HEK293 (cell line): Measurements from ENCODE around the gene KCTD19.

Experiments used
- CTCF ChIA-PET: fragments of 350-600 bp; formaldehyde crosslinking; extraction: SDS; loops from one replicate; lab custom pipeline; 2021; ENCODE audit warnings: antibody characterized with exemption; lab: Yijun Ruan, JAX
- POLR2A ChIA-PET: fragments of 300-600 bp; formaldehyde crosslinking; extraction: SDS; loops from one replicate; lab custom pipeline; 2020; ENCODE audit warnings: antibody characterized with exemption, inconsistent platforms; lab: Yijun Ruan, JAX
- H3K27ac ChIP-seq: fragments of 200-500 bp; sonication (Bioruptor generic); 2 replicates; pipeline ENCODE4 v1.5.1; 2014; ENCODE audit warnings: low read depth, low read length, control low read depth, inconsistent platforms; ENCODE audit errors: extremely low read depth
- H3K36me3 ChIP-seq, 2 experiments: fragments of 200-500 bp in 1 of 2; sonication (Bioruptor generic) in 1 of 2; 1 replicate in 1 of 2; 2 replicates in 1 of 2; pipeline ENCODE4 v1.5.1; 2014 to 2017; ENCODE audit warnings: inconsistent platforms in 2 of 2, low read length in 2 of 2; ENCODE audit not compliant: control insufficient read depth in 2 of 2, insufficient read depth in 1 of 2
- H3K4me1 ChIP-seq: fragments of 200-500 bp; sonication (Bioruptor generic); 2 replicates; pipeline ENCODE4 v1.5.1; 2014; ENCODE audit warnings: mild to moderate bottlenecking, low read length, inconsistent platforms; ENCODE audit not compliant: control insufficient read depth, insufficient read depth
- H3K4me3 ChIP-seq: 2 replicates; pipeline ENCODE4 v1.5.1; 2011; ENCODE audit warnings: low read depth, mild to moderate bottlenecking, control low read depth, low read length, moderate library complexity
- H3K9me3 ChIP-seq: fragments of 200-500 bp; sonication (Bioruptor generic); 2 replicates; pipeline ENCODE4 v1.5.1; 2014; ENCODE audit warnings: low read depth, low read length, inconsistent platforms; ENCODE audit not compliant: control insufficient read depth, insufficient read depth
- EGR2 ChIP-seq: fragments of 450-650 bp; formaldehyde crosslinking; IDR thresholded peaks from 2 replicates; pipeline ENCODE4 v1.5.1; 2016; ENCODE audit warnings: low read depth, missing biosample characterization, missing genetic modification characterization
- PRDM1 ChIP-seq: fragments of 450-650 bp; formaldehyde crosslinking; IDR thresholded peaks from 2 replicates; pipeline ENCODE4; 2016; ENCODE audit warnings: missing biosample characterization, missing genetic modification characterization
- RBAK ChIP-seq: fragments of 450-650 bp; formaldehyde crosslinking; IDR thresholded peaks from 2 replicates; pipeline ENCODE4 v1.5.1; 2016; ENCODE audit warnings: missing biosample characterization, missing genetic modification characterization
- TCF7L2 ChIP-seq: IDR thresholded peaks from 2 replicates; pipeline ENCODE4 v1.6.1; 2011; ENCODE audit warnings: low read depth, mild to moderate bottlenecking, inconsistent platforms, low read length, moderate library complexity, borderline replicate concordance
- ZBTB17 ChIP-seq: fragments of 450-650 bp; formaldehyde crosslinking; IDR thresholded peaks from 2 replicates; pipeline ENCODE4 v1.5.1; 2016; ENCODE audit warnings: missing biosample characterization, missing genetic modification characterization
- ZNF132 ChIP-seq: fragments of 450-650 bp; formaldehyde crosslinking; IDR thresholded peaks from 2 replicates; pipeline ENCODE4 v1.5.1; 2017; ENCODE audit warnings: missing biosample characterization, missing genetic modification characterization, borderline replicate concordance
- ZNF184 ChIP-seq: fragments of 450-650 bp; IDR thresholded peaks from 2 replicates; pipeline ENCODE4 v1.5.1; 2018; ENCODE audit warnings: missing biosample characterization, mild to moderate bottlenecking, missing genetic modification characterization
- ZNF2 ChIP-seq: fragments of 450-650 bp; formaldehyde crosslinking; IDR thresholded peaks from 2 replicates; pipeline ENCODE4 v1.5.1; 2016; ENCODE audit warnings: missing biosample characterization, missing genetic modification characterization
- ZNF202 ChIP-seq: fragments of 450-650 bp; formaldehyde crosslinking; IDR thresholded peaks from 2 replicates; pipeline ENCODE4 v1.5.1; 2016; ENCODE audit warnings: missing biosample characterization, missing genetic modification characterization, borderline replicate concordance
- ZNF221 ChIP-seq: fragments of 450-650 bp; formaldehyde crosslinking; IDR thresholded peaks from 2 replicates; pipeline ENCODE4 v1.5.1; 2017; ENCODE audit warnings: missing biosample characterization, missing genetic modification characterization, borderline replicate concordance
- ZNF341 ChIP-seq: fragments of 450-650 bp; formaldehyde crosslinking; IDR thresholded peaks from 2 replicates; pipeline ENCODE4; 2016; ENCODE audit warnings: low read depth, missing biosample characterization, missing genetic modification characterization
- ZNF654 ChIP-seq: fragments of 450-650 bp; formaldehyde crosslinking; IDR thresholded peaks from 2 replicates; pipeline ENCODE4 v1.5.1; 2016; ENCODE audit warnings: low read depth, missing biosample characterization, missing genetic modification characterization
- ZNF677 ChIP-seq: fragments of 450-650 bp; IDR thresholded peaks from 2 replicates; pipeline ENCODE4 v1.5.0; 2018; ENCODE audit warnings: missing biosample characterization, mild to moderate bottlenecking, missing genetic modification characterization, moderate library complexity
- ZSCAN16 ChIP-seq: fragments of 450-650 bp; formaldehyde crosslinking; IDR thresholded peaks from 2 replicates; pipeline ENCODE4 v1.5.1; 2016; ENCODE audit warnings: missing biosample characterization, missing genetic modification characterization
- TF ChIP-seq, protein P1 (sequence below): fragments of 450-650 bp; formaldehyde crosslinking; IDR thresholded peaks from 2 replicates; pipeline ENCODE4 v1.5.1; 2016; ENCODE audit warnings: missing biosample characterization, missing genetic modification characterization
- TF ChIP-seq, protein P2 (sequence below): fragments of 450-650 bp; formaldehyde crosslinking; IDR thresholded peaks from 2 replicates; pipeline ENCODE4 v1.5.1; 2017; ENCODE audit warnings: missing biosample characterization, missing genetic modification characterization

KCTD19 gene

GRCh38 chr16:67260426-67261063 is 66.0 kb downstream of the KCTD19 start:
- Histone ChIP-seq H3K4me3 (no peak overlapping the region), H3K4me1 (no peaks in the 10 kb centered on the region), H3K9me3 (no peaks in the 10 kb centered on the region), H3K36me3 (peaks cover 0 to 8% of the 10 kb centered on the region in 2 experiments; a peak in 2 of 3 replicates), H3K27ac (no peak overlapping the region)
- ChIA-PET CTCF (interaction anchor here (0.5 to 2.1 kb wide), 34 partner anchors 8 to 414 kb away, joined by 3 to 22 read pairs (median 4); partner anchors contain the start of genes FHOD1, KCTD19, LRRC36 and PLEKHG4), POLR2A (interaction anchor here (0.5 to 1.8 kb wide), 5 partner anchors 10 to 221 kb away, joined by 3 to 6 read pairs (median 4); partner anchors contain the start of gene FHOD1)
- TF ChIP-seq, protein P1, sequence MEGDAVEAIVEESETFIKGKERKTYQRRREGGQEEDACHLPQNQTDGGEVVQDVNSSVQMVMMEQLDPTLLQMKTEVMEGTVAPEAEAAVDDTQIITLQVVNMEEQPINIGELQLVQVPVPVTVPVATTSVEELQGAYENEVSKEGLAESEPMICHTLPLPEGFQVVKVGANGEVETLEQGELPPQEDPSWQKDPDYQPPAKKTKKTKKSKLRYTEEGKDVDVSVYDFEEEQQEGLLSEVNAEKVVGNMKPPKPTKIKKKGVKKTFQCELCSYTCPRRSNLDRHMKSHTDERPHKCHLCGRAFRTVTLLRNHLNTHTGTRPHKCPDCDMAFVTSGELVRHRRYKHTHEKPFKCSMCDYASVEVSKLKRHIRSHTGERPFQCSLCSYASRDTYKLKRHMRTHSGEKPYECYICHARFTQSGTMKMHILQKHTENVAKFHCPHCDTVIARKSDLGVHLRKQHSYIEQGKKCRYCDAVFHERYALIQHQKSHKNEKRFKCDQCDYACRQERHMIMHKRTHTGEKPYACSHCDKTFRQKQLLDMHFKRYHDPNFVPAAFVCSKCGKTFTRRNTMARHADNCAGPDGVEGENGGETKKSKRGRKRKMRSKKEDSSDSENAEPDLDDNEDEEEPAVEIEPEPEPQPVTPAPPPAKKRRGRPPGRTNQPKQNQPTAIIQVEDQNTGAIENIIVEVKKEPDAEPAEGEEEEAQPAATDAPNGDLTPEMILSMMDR (tag by site-specific recombination) = peak; percentile 71
- TF ChIP-seq, protein P2, sequence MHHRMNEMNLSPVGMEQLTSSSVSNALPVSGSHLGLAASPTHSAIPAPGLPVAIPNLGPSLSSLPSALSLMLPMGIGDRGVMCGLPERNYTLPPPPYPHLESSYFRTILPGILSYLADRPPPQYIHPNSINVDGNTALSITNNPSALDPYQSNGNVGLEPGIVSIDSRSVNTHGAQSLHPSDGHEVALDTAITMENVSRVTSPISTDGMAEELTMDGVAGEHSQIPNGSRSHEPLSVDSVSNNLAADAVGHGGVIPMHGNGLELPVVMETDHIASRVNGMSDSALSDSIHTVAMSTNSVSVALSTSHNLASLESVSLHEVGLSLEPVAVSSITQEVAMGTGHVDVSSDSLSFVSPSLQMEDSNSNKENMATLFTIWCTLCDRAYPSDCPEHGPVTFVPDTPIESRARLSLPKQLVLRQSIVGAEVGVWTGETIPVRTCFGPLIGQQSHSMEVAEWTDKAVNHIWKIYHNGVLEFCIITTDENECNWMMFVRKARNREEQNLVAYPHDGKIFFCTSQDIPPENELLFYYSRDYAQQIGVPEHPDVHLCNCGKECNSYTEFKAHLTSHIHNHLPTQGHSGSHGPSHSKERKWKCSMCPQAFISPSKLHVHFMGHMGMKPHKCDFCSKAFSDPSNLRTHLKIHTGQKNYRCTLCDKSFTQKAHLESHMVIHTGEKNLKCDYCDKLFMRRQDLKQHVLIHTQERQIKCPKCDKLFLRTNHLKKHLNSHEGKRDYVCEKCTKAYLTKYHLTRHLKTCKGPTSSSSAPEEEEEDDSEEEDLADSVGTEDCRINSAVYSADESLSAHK = peak; percentile 91
- no peak for TF ChIP-seq ZNF132 (tag by site-specific recombination)
- TF ChIP-seq ZNF654 (tag by site-specific recombination) = peak; percentile 50
- TF ChIP-seq ZNF184 (tag by site-specific recombination) = peak; percentile 87
- TF ChIP-seq ZSCAN16 (tag by site-specific recombination) = no peak
- 0 out of 2 replicates have a peak, but pooled peaks have one; percentile 28 for TF ChIP-seq ZBTB17 (tag by site-specific recombination)
- TF ChIP-seq ZNF202 (tag by site-specific recombination) = no peak
- 0 out of 2 replicates have a peak, but pooled peaks have one; percentile 20 for TF ChIP-seq ZNF341
- TF ChIP-seq EGR2 (tag by site-specific recombination) = no peak
- no peak for TF ChIP-seq ZNF677
- no peak for TF ChIP-seq TCF7L2
- peak; percentile 56; the same call in 1 of the 2 replicates for TF ChIP-seq PRDM1 (tag by site-specific recombination)

DNA sequence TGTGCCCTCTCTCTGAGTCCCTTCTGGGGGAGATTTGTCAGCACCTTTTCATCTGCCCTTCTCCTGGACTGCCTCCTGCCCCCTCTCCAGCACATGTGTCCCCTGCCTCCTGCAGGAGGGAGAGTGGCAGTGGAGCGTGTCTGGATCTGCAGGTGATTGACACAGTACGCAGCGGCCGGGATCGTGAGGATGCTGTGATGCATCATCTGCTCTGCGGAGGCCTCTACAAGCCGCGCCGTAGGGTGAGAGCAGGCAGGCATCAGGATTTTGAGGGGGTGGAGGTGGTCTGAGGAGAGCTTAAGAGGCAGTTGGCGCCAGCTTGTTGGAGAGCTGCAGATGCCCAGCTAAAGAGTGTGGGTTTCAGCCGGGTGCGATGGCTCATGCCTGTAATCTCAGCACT is 66.8 kb downstream of the KCTD19 start:
- Histone ChIP-seq H3K4me1 (no peaks in the 10 kb centered on the region), H3K9me3 (no peaks in the 10 kb centered on the region), H3K27ac (no peak overlapping the region), H3K4me3 (no peak overlapping the region), H3K36me3 (peaks cover 0 to 13% of the 10 kb centered on the region in 2 experiments; a peak in 2 of 3 replicates)
- ChIA-PET POLR2A (interaction anchor here (0.6 to 1.8 kb wide), 2 partner anchors 12 to 300 kb away, joined by 3 to 6 read pairs; partner anchors contain the start of gene FHOD1), CTCF (interaction anchor here (0.6 to 2.1 kb wide), 13 partner anchors 10 to 261 kb away, joined by 3 to 14 read pairs (median 4); partner anchors contain the start of genes KCTD19, LRRC36, SLC9A5 and ZDHHC1)
- TF ChIP-seq ZNF221 (tag by site-specific recombination) (no peak), ZNF2 (no peak), ZNF202 (tag by site-specific recombination) (no peak), ZSCAN16 (tag by site-specific recombination) (no peak), RBAK (no peak), ZNF132 (tag by site-specific recombination) (no peak)
